Measurements from ENCODE around the gene MARVELD1. TPM values are rescaled to one million over a fixed set of nuclear protein-coding genes. Genes with fewer than 3 reads are reported as not detected.

MARVELD1 gene
- total RNA-seq, 2 experiments from 2014 or later = 2.3 to 2.9 TPM

DNA sequence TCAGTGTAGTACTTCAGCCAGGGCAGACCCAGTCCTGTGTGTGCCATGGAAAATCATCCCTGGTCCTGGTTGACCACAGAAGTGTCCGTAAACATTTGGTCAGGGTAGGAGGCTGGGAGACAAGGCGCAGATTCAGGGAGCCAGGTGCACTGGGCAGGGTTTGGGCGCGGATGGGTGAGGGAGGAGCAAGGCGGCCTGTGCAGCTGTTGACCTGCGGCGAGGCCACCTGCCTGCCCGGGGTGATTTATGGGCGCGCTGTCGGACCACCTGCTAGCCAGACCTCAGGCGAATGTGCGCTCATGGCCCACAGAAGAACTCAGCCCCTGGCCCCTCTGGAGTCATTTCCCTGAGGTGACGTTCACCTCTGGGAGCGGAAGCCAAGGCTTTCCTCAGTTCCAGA lies 51.7 kb downstream of the MARVELD1 start:
- ATAC-seq = no peak
- DNase-seq = no peak
- Mint-ChIP-seq H3K36me3 (ENCODE audit: low read depth) (peaks cover 10% of the 10 kb centered on the region), H3K27me3 (peaks cover under 1% of the 10 kb centered on the region), H3K9me3 (no peaks in the 10 kb centered on the region), H3K4me3 (no peak overlapping the region), H3K27ac (no peak overlapping the region), H3K4me1 (ENCODE audit: low read depth) (peaks cover 1% of the 10 kb centered on the region)
- TF ChIP-seq, protein P1, sequence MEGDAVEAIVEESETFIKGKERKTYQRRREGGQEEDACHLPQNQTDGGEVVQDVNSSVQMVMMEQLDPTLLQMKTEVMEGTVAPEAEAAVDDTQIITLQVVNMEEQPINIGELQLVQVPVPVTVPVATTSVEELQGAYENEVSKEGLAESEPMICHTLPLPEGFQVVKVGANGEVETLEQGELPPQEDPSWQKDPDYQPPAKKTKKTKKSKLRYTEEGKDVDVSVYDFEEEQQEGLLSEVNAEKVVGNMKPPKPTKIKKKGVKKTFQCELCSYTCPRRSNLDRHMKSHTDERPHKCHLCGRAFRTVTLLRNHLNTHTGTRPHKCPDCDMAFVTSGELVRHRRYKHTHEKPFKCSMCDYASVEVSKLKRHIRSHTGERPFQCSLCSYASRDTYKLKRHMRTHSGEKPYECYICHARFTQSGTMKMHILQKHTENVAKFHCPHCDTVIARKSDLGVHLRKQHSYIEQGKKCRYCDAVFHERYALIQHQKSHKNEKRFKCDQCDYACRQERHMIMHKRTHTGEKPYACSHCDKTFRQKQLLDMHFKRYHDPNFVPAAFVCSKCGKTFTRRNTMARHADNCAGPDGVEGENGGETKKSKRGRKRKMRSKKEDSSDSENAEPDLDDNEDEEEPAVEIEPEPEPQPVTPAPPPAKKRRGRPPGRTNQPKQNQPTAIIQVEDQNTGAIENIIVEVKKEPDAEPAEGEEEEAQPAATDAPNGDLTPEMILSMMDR (IDR thresholded peaks at IDR 0.05) = no peak
- ChIA-PET POLR2A (interaction anchor here (1.2 kb wide), 1 partner anchor 11 kb away, joined by 3 read pairs; no protein-coding TSS in a partner anchor), CTCF (interaction anchor here (1.6 to 1.7 kb wide), 2 partner anchors 27 to 150 kb away, joined by 3 to 8 read pairs; no protein-coding TSS in a partner anchor)
- intact Hi-C loops (cut with micrococcal nuclease) = no loop called here

GRCh38 chr10:97766106-97766810 lies 52.7 kb downstream of the MARVELD1 start:
- Mint-ChIP-seq H3K27me3 (peaks cover 11% of the 10 kb centered on the region), H3K4me1 (ENCODE audit: low read depth) (peaks cover 8% of the 10 kb centered on the region), H3K27ac (no peak overlapping the region), H3K9me3 (no peaks in the 10 kb centered on the region), H3K36me3 (ENCODE audit: low read depth) (peaks cover 4% of the 10 kb centered on the region), H3K4me3 (no peak overlapping the region)
- intact Hi-C loops (cut with micrococcal nuclease) = no loop called here
- ATAC-seq (no peak), DNase-seq (no peak)
- POLR2A ChIA-PET = interaction anchor here (0.6 to 1.2 kb wide), 3 partner anchors 9 to 122 kb away, joined by 3 read pairs; no protein-coding TSS in a partner anchor
- TF ChIP-seq, protein P1 (IDR thresholded peaks at IDR 0.05) = no peak
- CTCF ChIA-PET = interaction anchor here (1.2 kb wide), 2 partner anchors 65 to 262 kb away, joined by 4 read pairs; no protein-coding TSS in a partner anchor

- ATAC-seq = no peak
- H3K9me3 Mint-ChIP-seq = no peaks in the 10 kb centered on the region
- ChIA-PET CTCF (interaction anchor here (1.2 kb wide), 2 partner anchors 13 to 66 kb away, joined by 3 to 4 read pairs; no protein-coding TSS in a partner anchor), POLR2A (interaction anchor here (0.9 kb wide), 1 partner anchor 10 kb away, joined by 3 read pairs; no protein-coding TSS in a partner anchor)
- H3K4me1 Mint-ChIP-seq (ENCODE audit: low read depth) = peaks cover 12% of the 10 kb centered on the region
- DNase-seq = no peak
- H3K36me3 Mint-ChIP-seq (ENCODE audit: low read depth) = no peaks in the 10 kb centered on the region
- H3K27ac Mint-ChIP-seq = no peak overlapping the region
- no peak overlapping the region for H3K4me3 Mint-ChIP-seq
- TF ChIP-seq, protein P1 (IDR thresholded peaks at IDR 0.05) = no peak
- intact Hi-C loops (cut with micrococcal nuclease) = no loop called here
- peaks cover 16% of the 10 kb centered on the region for H3K27me3 Mint-ChIP-seq
Measured at GRCh38 chr10:97766996-97767924, 53.7 kb downstream of the MARVELD1 start.

Other genes starting within 250 kb of the MARVELD1 start
- gene MMS19, start 215.3 kb upstream of the MARVELD1 start, total RNA-seq = 100 to 1,000 TPM; 107 to 108 TPM
- gene UBTD1, start 214.8 kb upstream of the MARVELD1 start, total RNA-seq = 1 to 10 TPM; 1.6 to 2.1 TPM
- not detected for gene ANKRD2, start 141.0 kb upstream of the MARVELD1 start, total RNA-seq
- not detected for gene HOGA1, start 129.3 kb upstream of the MARVELD1 start, total RNA-seq
- not detected for gene C10orf62, start 124.0 kb upstream of the MARVELD1 start, total RNA-seq
- 1 to 10 TPM; 3.2 to 3.9 TPM for gene MORN4, start 80.2 kb upstream of the MARVELD1 start, total RNA-seq
- gene PI4K2A, start 73.1 kb upstream of the MARVELD1 start, total RNA-seq = 1 to 10 TPM; 8.4 to 8.5 TPM
- gene AVPI1, start 26.5 kb upstream of the MARVELD1 start, total RNA-seq = 1 to 10 TPM; 2.5 to 3.0 TPM
- 10 to 100 TPM; 18.1 to 20.1 TPM for gene ZFYVE27, start 23.4 kb downstream of the MARVELD1 start, total RNA-seq
- under 1 TPM; 0.60 to 0.74 TPM for gene SFRP5, start 58.3 kb downstream of the MARVELD1 start, total RNA-seq
- 1 to 10 TPM in 1 of 2 experiments, under 1 TPM in 1; 0.92 to 1.1 TPM for gene GOLGA7B, start 136.1 kb downstream of the MARVELD1 start, total RNA-seq